Mesothelial cell of epicardium (in vitro differentiated cells): ENCODE data around the gene XRRA1. TPM values are rescaled to one million over a fixed set of nuclear protein-coding genes. Genes with fewer than 3 reads are reported as not detected.
A peak's percentile ranks its signal among the peaks of the same experiment; 100 is the strongest.

Experiments
- DNase-seq, 2 experiments: peaks; one replicate each; pipeline ENCODE4 v3.0.0; 2021; ENCODE audit warnings: low spot score in 2 of 2; ENCODE audit not compliant: unreplicated experiment in 2 of 2
- H3K27ac Mint-ChIP-seq: 2 replicates; pipeline ENCODE4 v1.8.0; 2021; ENCODE audit warnings: mixed read lengths
- H3K27me3 Mint-ChIP-seq: 2 replicates; pipeline ENCODE4 v1.8.0; 2021; ENCODE audit warnings: low read depth, mixed read lengths
- H3K36me3 Mint-ChIP-seq: 2 replicates; pipeline ENCODE4 v1.8.0; 2021; ENCODE audit warnings: mixed read lengths
- H3K4me1 Mint-ChIP-seq: 2 replicates; pipeline ENCODE4 v1.8.0; 2021; ENCODE audit warnings: mixed read lengths
- H3K4me3 Mint-ChIP-seq: 2 replicates; pipeline ENCODE4 v1.8.0; 2021; ENCODE audit warnings: mild to moderate bottlenecking, moderate library complexity, mixed read lengths
- H3K9me3 Mint-ChIP-seq: 2 replicates; pipeline ENCODE4 v1.8.0; 2021; ENCODE audit warnings: mixed read lengths
- CTCF ChIP-seq: fragments of 200-600 bp; sonication (generic); IDR thresholded peaks from one replicate; pipeline ENCODE4 v1.5.0; 2021; ENCODE audit warnings: antibody characterized with exemption; ENCODE audit not compliant: unreplicated experiment
- total RNA-seq: library from RNA; stranded (reverse); gene quantifications from 3 replicates; pipeline ENCODE4 v1.2.1, GENCODE V29; 2021

Gene XRRA1
- total RNA-seq, 1 donor from 2014 or later = 12.8 TPM

DNA sequence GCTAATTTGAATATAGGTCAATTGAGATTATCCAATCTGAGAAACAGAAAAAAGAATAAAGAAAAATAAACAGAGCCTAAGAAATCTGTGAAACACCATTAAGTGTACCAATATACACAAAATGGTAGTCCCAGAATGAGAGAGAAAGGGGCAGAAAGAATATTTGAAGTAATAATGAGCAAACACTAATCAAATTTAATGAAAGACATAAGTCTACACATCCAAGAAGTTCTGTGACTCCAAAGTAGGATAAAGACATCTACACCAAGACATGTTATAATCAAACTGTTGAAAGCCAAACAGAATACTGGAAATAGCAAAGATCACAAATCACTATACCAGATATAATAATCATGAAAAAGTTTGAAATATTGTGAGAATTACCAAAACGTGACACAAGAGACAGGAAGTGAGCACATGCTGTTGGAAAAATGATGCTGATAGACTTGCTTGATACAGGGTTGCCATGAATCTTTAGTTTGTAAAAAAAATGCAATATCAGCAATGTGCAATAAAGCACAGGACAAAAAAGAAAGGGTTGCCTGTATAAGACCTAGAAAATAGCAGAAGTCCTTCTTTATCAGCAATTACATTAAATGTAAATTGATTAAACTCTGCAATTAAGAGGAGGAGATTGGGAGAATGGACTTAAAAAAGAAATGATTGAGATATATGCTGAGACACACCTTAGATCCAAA, 124.5 kb downstream of the XRRA1 start:
- H3K9me3 Mint-ChIP-seq = peaks cover 55% of the 10 kb centered on the region
- H3K27ac Mint-ChIP-seq = no peak overlapping the region
- peaks cover 10% of the 10 kb centered on the region for H3K4me1 Mint-ChIP-seq
- no peak overlapping the region for H3K4me3 Mint-ChIP-seq
- peaks cover 92% of the 10 kb centered on the region for H3K36me3 Mint-ChIP-seq
- no peaks in the 10 kb centered on the region for H3K27me3 Mint-ChIP-seq
- no peak for TF ChIP-seq CTCF
- no peak for DNase-seq

DNA sequence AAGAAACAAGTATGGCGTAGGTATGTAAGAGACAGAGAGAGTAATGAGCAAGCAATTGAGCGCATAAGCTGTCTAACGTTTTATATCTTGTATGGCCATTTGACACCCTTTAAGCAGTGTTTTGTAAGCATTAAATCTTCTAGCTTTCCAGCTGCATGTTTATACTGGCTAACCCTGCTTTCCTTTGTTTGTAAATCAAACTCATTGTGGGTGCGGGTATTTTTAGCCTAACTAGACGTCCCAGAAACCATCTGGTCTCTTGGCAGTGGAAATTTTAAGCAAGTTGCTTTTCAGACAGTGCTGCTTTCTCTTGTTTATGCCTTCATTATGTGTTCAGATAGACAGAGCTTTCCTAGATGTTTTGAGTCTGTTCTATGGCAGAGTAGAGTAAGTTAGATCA, 126.7 kb downstream of the XRRA1 start:
- Mint-ChIP-seq H3K4me3 (no peak overlapping the region), H3K27ac (no peak overlapping the region), H3K27me3 (no peaks in the 10 kb centered on the region), H3K9me3 (peaks cover 34% of the 10 kb centered on the region), H3K4me1 (peaks cover 15% of the 10 kb centered on the region), H3K36me3 (peaks cover 89% of the 10 kb centered on the region)
- no peak for TF ChIP-seq CTCF
- DNase-seq = no peak

DNA sequence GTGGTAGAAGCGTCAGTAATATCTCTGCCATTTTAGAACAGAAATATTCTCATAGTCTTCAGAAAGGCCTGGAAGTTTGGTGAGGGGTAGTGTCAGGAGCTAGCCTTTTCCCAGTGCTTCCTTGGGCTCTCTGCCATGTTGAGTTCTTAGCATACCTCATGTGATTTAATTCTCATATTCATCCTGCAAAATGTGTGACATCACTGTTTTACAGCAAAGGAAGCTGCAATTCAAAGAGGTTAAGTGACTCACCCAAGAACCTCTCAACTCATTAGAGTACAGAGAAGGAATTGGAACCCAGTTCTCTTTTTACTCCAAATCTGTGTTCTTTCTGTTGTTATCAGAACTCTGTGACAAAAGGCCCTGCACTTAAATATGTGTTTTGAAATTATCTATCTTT, 128.1 kb downstream of the XRRA1 start:
- no peak for DNase-seq
- Mint-ChIP-seq H3K9me3 (peaks cover 26% of the 10 kb centered on the region), H3K4me1 (peaks cover 18% of the 10 kb centered on the region), H3K27me3 (no peaks in the 10 kb centered on the region), H3K27ac (no peak overlapping the region), H3K4me3 (no peak overlapping the region), H3K36me3 (peaks cover 86% of the 10 kb centered on the region)
- TF ChIP-seq CTCF = no peak

- peaks cover 12% of the 10 kb centered on the region for H3K9me3 Mint-ChIP-seq
- no peaks in the 10 kb centered on the region for H3K27me3 Mint-ChIP-seq
- peak overlapping the region; percentile 19 for H3K27ac Mint-ChIP-seq
- H3K4me1 Mint-ChIP-seq = peaks cover 18% of the 10 kb centered on the region
- TF ChIP-seq CTCF = no peak
- no peak for DNase-seq
- no peak overlapping the region for H3K4me3 Mint-ChIP-seq
- peaks cover 75% of the 10 kb centered on the region for H3K36me3 Mint-ChIP-seq
These were observed 129.5 kb downstream of the XRRA1 start for GRCh38 chr11:74819400-74819799.

- no peaks in the 10 kb centered on the region for H3K27me3 Mint-ChIP-seq
- H3K27ac Mint-ChIP-seq = peak overlapping the region; percentile 13
- no peak for DNase-seq
- H3K9me3 Mint-ChIP-seq = peaks cover 3% of the 10 kb centered on the region
- TF ChIP-seq CTCF = no peak
- H3K36me3 Mint-ChIP-seq = peaks cover 66% of the 10 kb centered on the region
- H3K4me3 Mint-ChIP-seq = no peak overlapping the region
- peaks cover 18% of the 10 kb centered on the region for H3K4me1 Mint-ChIP-seq
These were observed 130.5 kb downstream of the XRRA1 start for GRCh38 chr11:74818283-74818946.
